Thyroid gland (tissue), 4 donors: ENCODE results near the gene NUDT13. TPM values are rescaled to one million over a fixed set of nuclear protein-coding genes. Genes with fewer than 3 reads are reported as not detected.

Experiments
- DNase-seq, 2 donors: peaks; one replicate each; pipeline ENCODE4 v3.0.0-alpha.2; 2019
- H3K27ac ChIP-seq, 3 donors: fragments of 200-600 bp; sonication (generic); 1 replicate in 2 of 3; 2 replicates in 1 of 3; pipeline ENCODE4 v1.5.1; 2016 to 2019; ENCODE audit warnings: mild to moderate bottlenecking in 1 of 3, moderate library complexity in 1 of 3
- H3K27me3 ChIP-seq: fragments of 200-600 bp; sonication (generic); one replicate; pipeline ENCODE4 v1.5.1; 2019
- H3K36me3 ChIP-seq, 2 donors: fragments of 200-600 bp; sonication (generic); one replicate each; pipeline ENCODE4 v1.5.1; 2016 to 2019
- H3K4me1 ChIP-seq, 2 donors: fragments of 200-600 bp; sonication (generic); one replicate each; pipeline ENCODE4 v1.5.1; 2017 to 2019
- H3K4me3 ChIP-seq, 3 donors: fragments of 200-600 bp; sonication (generic); replicated peaks in 1 of 3; 1 replicate in 2 of 3; 2 replicates in 1 of 3; pipeline ENCODE4 v1.5.1; 2016; ENCODE audit warnings: mild to moderate bottlenecking in 1 of 3
- H3K9me3 ChIP-seq: fragments of 200-600 bp; sonication (generic); one replicate; pipeline ENCODE4 v1.5.1; 2017
- POLR2A ChIP-seq, 2 donors: fragments of 450-650 bp; IDR thresholded peaks; one replicate each; pipeline ENCODE4 v1.6.1; 2017; ENCODE audit warnings: antibody characterized with exemption in 2 of 2, mild to moderate bottlenecking in 2 of 2, moderate library complexity in 1 of 2
- WGBS, 2 donors: methylation state at CpG; one replicate each; pipeline ENCODE4 v1.1.5; 2017; 5-methylcytosine and 5-hydroxymethylcytosine counted together
- intact Hi-C: fragments of 100-400 bp; cut with DNase I; formaldehyde crosslinking; loops from one replicate; pipeline ENCODE4 v1.15.1; 2023
- total RNA-seq, 4 donors: library from RNA; depleted of rRNA; stranded (reverse); fragments of >200 nt; gene quantifications; one replicate each; pipeline ENCODE4 v1.2.3, GENCODE V29; 2016
- TF ChIP-seq, protein P1 (sequence below), 6 experiments: fragments of 200-600 bp in 3 of 6; fragments of 450-650 bp in 3 of 6; sonication (generic) in 3 of 6; IDR thresholded peaks; one replicate each; pipeline ENCODE4 v1.5.1; 2016 to 2019; ENCODE audit warnings: antibody characterized with exemption in 6 of 6, mild to moderate bottlenecking in 2 of 6, inconsistent platforms in 1 of 6, moderate library complexity in 1 of 6

Gene NUDT13
- total RNA-seq, 4 donors from 2014 or later = 1.9 to 4.1 (median 3.6) TPM

DNA sequence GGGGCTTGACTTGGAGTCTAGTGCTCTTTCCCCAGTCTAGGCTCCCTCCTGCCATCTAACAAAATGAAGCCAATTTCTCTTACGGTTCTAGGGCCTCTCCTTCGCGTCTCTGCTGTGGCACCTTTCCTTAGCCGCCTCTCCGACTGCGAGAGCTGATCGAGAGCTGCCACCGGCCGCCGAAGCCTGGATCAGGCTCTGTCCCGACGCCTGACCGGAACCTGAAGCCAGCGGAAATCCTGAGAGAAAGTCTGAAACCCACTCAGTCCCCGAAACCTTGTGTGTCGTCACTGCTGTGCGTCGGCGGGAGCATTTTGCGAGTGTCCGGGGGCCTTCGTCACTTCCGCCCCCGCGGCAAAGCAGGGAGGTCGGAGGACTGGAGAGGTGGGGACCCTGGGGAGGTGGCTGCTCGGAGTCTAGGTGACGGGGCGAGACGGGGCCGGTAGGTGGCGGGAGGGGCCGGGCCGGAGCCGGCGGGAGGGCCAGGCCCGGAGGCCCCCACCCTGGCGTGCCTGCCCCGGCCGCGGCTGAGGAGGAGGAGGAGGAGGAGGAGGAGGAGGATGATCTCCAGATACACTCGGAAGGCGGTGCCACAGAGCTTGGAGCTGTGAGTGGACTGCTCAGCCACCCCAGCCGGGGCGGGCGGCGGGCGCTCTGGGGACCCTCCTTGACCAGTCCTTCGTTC, 57.7 kb downstream of the NUDT13 start, which contains the start of the genes ECD and FAM149B1:
TSS of gene ECD (minus strand) at position 226 of the 682 bp plus-strand sequence. CDS start 4,071 bp downstream, outside the sequence.
TSS of gene FAM149B1 (plus strand) at position 337 of the 682 bp plus-strand sequence. CDS start at position 558, 221 bp downstream.
- TF ChIP-seq, protein P1, sequence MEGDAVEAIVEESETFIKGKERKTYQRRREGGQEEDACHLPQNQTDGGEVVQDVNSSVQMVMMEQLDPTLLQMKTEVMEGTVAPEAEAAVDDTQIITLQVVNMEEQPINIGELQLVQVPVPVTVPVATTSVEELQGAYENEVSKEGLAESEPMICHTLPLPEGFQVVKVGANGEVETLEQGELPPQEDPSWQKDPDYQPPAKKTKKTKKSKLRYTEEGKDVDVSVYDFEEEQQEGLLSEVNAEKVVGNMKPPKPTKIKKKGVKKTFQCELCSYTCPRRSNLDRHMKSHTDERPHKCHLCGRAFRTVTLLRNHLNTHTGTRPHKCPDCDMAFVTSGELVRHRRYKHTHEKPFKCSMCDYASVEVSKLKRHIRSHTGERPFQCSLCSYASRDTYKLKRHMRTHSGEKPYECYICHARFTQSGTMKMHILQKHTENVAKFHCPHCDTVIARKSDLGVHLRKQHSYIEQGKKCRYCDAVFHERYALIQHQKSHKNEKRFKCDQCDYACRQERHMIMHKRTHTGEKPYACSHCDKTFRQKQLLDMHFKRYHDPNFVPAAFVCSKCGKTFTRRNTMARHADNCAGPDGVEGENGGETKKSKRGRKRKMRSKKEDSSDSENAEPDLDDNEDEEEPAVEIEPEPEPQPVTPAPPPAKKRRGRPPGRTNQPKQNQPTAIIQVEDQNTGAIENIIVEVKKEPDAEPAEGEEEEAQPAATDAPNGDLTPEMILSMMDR (IDR thresholded peaks at IDR 0.05) = peak in 3 of 6 experiments; percentile 16 to 44 (median 21)
- peak; percentile 45 to 92 for TF ChIP-seq POLR2A (IDR thresholded peaks at IDR 0.05)
- peaks cover 12 to 24% of the 10 kb centered on the region in 2 donors for H3K4me1 ChIP-seq
- WGBS, 2 donors = 0 to 1% methylated on average over 31 to 45 of the region's 49 CpGs
- DNase-seq = peak; percentile 92 to 95
- H3K4me3 ChIP-seq = peak within 1 kb of the TSS; percentile 58 to 94 (median 87)
- no peaks in the 10 kb centered on the region for H3K9me3 ChIP-seq
- peak within 1 kb of the TSS; percentile 89 to 93 (median 91) for H3K27ac ChIP-seq
- H3K36me3 ChIP-seq = no peaks in the 10 kb centered on the region
- no peaks in the 10 kb centered on the region for H3K27me3 ChIP-seq
- intact Hi-C loops = loop anchor here (10.0 kb wide), 1 partner anchor 577 kb away; the partner anchor contains the start of gene SEC24C

DNA sequence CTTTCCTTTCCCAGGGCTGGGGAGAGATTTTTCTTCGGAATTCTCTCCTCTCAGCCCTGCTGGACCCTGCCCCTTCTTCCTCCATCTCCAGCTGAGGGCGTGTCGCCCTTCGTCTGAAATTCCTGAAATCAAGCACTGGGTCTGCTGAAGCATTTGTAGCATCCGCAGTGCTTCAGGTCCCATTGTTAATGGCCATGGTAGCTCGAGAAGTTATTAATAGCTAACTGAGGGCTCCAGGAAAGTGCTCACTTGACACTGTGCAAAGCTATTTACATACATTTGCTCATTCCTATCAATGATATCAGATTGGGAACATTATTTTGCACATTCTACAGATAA, 58.2 kb downstream of the NUDT13 start:
- no peaks in the 10 kb centered on the region for H3K36me3 ChIP-seq
- H3K9me3 ChIP-seq = no peaks in the 10 kb centered on the region
- H3K27ac ChIP-seq = peak overlapping the region; percentile 89 to 93 (median 91)
- no peak for DNase-seq
- 0% methylated on average over 6 of the region's 6 CpGs for WGBS, 2 donors
- H3K27me3 ChIP-seq = no peaks in the 10 kb centered on the region
- intact Hi-C loops = loop anchor here (10.0 kb wide), 1 partner anchor 576 kb away; the partner anchor contains the start of gene SEC24C
- TF ChIP-seq, protein P1 (IDR thresholded peaks at IDR 0.05) = no peak
- TF ChIP-seq POLR2A (IDR thresholded peaks at IDR 0.05) = no peak
- H3K4me3 ChIP-seq = peak overlapping the region; percentile 58 to 94 (median 87)
- peaks cover 12 to 24% of the 10 kb centered on the region in 2 donors for H3K4me1 ChIP-seq

DNA sequence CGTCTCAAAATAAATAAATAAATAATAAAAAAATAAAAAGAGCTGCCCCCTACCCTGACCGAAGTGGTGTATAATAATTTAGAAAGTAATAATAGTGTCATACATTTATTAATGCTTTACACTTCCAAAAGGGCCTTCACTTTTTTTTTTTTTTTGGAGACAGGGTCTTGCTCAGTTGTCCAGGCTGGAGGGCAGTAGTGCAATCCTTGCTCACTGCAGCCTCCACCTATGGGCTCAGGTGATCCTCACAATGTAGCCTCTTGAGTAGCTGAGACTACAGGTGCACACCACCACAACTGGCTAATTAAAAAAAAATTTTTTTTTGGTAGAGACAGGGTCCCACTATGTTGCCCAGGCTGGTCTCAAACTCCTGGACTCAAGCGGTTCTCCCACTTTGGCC, 59.1 kb downstream of the NUDT13 start:
- Histone ChIP-seq H3K4me3 (no peak overlapping the region), H3K36me3 (no peaks in the 10 kb centered on the region), H3K27me3 (no peaks in the 10 kb centered on the region), H3K9me3 (no peaks in the 10 kb centered on the region), H3K4me1 (peaks cover 12 to 24% of the 10 kb centered on the region in 2 donors), H3K27ac (no peak overlapping the region)
- intact Hi-C loops = loop anchor here (10.0 kb wide), 1 partner anchor 575 kb away; the partner anchor contains the start of gene SEC24C
- 95 to 98% methylated on average over 3 of the region's 3 CpGs for WGBS, 2 donors
- TF ChIP-seq, protein P1 (IDR thresholded peaks at IDR 0.05) = no peak
- TF ChIP-seq POLR2A (IDR thresholded peaks at IDR 0.05) = no peak
- no peak for DNase-seq

DNA sequence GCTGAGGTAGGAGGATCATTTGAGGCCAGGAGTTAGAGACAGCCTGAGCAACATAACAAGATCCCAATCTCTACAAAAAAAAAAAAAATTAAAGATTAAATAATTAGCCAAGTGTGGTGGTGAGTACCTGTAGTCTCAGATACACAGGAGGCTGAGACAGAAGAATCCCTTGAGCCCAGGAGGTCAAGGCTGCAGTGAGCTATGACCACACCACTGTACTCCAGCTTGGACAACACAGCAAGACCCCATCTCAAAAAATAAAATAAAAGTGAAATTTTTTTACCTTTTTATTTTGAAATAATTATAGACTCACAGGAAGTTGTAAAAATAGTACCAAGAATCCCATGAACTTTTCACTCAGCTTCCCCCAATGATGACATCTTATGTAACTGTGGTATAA, 62.6 kb downstream of the NUDT13 start:
- TF ChIP-seq, protein P1 (IDR thresholded peaks at IDR 0.05) = no peak
- no peak for TF ChIP-seq POLR2A (IDR thresholded peaks at IDR 0.05)
- no peak for DNase-seq
- H3K9me3 ChIP-seq = no peaks in the 10 kb centered on the region
- no peak overlapping the region for H3K27ac ChIP-seq
- intact Hi-C loops = loop anchor here (10.0 kb wide), 1 partner anchor 808 kb away; no protein-coding TSS in a partner anchor
- peaks cover 0 to 5% of the 10 kb centered on the region in 2 donors for H3K36me3 ChIP-seq
- no peaks in the 10 kb centered on the region for H3K27me3 ChIP-seq
- H3K4me3 ChIP-seq = no peak overlapping the region
- H3K4me1 ChIP-seq = peaks cover 5 to 7% of the 10 kb centered on the region in 2 donors
